Right lung (tissue), 5 donors: ENCODE measurements around the gene RAP1GAP2. TPM values are rescaled to one million over a fixed set of nuclear protein-coding genes. Genes with fewer than 3 reads are reported as not detected.
"Not testable (repeated sequence)": the region's sequence is repeated elsewhere in the genome, so short reads cannot be mapped to it uniquely, and the experiment has no call there.

ENCODE experiments used
- DNase-seq, 2 donors: peaks; one replicate each; pipeline ENCODE4 v3.0.0-alpha.2; 2013
- polyA plus RNA-seq, 5 donors: library from polyadenylated mRNA; unstranded; fragments of 120-200 nt; gene quantifications; one replicate each; pipeline versions ENCODE4 v1.2.1 to v1.2.3, GENCODE V29; 2013; ENCODE audit warnings: inconsistent platforms in 1 of 5, low replicate concordance in 1 of 5; ENCODE audit not compliant: insufficient read length in 5 of 5, insufficient read depth in 1 of 5

RAP1GAP2 gene
- polyA plus RNA-seq, 5 donors: 7.3 to 10.7 (median 8.7) TPM

DNA sequence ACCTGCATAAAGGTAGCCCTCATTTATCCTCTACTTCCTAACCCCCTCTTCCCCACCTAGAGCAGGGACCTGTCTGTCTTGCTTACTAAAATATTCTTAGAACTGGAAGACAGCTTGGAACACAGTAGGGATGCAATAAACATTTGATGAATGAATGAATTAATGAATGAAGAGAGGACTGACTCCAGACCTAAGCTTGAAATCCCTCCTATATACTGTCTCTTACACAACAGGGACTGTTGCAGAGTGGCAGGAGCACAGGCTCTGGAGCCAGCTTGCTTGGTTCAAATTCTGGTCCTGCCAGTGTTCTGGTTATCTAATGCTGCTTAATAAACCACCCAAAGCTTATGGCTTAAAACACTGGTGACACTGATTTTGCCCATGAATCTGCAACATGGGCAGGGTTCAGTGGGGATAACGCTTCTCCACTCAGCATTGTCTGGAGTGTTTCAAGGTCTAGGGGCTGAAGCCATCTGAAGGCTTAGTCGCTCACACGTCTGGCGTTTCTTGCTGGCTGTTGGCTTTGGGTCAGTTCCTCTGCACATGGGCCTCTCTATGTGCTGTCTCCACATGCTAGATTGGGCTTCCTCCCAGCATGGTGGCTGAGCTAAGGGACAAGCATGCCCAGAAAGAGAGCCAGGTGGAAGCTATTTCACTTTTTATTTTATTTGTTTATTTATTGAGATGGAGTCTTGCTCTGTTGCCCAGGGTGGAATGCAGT is 12.8 kb upstream of the RAP1GAP2 start:
- no peak for DNase-seq

DNA sequence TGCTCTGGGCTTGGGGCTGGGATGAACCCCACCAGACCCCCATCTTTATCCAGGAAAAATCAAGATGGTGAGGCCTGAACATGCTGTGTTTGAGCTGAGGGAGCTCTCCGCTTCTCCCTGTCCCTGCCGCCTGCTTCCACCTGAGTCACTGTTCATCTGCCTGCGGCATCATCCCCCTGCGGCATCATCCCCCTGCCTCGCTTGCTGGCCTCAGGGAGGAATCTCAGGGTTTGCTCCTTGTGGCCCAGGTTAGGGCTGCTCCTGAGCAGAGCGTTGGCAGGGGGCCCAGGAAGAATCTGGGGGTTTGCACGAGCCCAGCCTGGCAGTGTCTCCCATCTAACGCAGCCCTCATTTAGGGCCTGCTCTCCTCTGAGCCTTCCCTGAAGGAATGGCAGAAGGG is 11.4 kb upstream of the RAP1GAP2 start:
- no peak for DNase-seq

DNA sequence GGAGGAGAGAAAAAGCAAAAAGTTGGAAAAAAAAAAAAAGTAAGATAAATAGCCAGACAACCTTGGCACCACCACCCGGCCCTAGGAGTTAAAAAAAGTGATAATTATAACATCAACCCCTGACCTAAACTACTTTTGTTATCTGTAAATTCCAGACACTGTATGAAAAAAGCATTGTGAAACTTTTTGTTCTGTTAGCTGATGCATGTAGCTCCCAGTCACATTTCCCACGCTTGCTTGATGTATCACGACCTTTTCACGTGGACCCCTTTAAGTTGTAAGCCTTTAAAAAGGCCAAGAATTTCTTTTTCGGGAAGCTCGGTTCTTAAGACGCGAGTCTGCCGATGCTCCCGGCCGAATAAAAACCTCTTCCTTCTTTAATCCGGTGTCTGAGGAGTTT is 10.9 kb upstream of the RAP1GAP2 start:
- DNase-seq: not testable (repeated sequence)

DNA sequence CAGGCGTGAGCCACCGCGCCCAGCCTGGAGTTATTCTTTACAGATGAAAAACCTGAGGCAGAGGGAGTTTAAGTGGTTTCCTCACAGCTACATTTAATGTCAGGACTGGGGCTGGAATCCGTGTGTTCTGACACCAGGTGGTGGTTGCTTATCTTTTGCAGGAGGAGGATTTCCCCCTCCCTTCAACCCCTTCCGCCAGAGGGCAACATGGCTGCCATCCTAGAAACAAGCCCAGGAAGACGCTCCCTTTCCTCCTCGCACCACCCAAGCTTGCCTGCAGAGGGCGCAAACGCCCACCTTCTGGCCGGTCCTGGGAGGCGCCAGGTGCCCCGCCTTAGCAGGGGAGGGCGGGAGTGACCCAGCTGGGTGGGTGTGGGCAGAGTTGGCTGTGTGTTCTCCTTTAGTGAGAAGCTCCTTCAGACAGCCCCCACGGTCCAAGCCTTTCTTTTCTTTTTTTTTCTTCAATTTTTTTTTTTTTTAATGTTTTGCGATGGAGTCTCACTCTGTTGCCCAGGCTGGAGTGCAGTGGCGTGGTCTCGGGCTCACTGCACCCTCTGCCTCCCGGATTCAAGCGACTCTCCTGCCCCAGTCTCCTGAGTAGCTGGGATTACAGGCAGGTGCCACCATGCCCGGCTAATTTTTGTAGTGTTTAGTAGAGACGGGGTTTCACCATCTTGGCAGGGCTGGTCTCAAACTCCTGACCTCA is 9.9 kb upstream of the RAP1GAP2 start:
- DNase-seq: peak; percentile 47 to 66

DNA sequence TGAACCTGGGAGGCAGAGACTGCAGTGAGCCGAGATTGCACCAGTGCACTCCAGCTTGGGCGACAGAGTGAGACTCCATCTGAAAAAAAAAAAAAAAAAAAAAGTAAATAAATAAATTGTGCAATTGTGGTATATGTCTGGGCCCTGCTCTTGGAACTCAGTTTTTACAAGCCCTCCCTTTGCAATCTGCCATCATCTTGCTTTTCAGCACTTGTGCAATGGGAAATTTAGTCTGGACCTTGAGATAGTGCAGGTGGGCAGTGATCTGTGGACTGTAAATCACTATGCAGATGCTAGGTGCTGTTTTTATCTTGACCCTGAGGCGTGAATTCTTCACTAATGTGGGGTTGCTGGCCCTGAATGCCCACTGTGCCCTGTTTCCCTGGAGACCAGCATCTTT is 6.5 kb upstream of the RAP1GAP2 start:
- DNase-seq: no peak

DNA sequence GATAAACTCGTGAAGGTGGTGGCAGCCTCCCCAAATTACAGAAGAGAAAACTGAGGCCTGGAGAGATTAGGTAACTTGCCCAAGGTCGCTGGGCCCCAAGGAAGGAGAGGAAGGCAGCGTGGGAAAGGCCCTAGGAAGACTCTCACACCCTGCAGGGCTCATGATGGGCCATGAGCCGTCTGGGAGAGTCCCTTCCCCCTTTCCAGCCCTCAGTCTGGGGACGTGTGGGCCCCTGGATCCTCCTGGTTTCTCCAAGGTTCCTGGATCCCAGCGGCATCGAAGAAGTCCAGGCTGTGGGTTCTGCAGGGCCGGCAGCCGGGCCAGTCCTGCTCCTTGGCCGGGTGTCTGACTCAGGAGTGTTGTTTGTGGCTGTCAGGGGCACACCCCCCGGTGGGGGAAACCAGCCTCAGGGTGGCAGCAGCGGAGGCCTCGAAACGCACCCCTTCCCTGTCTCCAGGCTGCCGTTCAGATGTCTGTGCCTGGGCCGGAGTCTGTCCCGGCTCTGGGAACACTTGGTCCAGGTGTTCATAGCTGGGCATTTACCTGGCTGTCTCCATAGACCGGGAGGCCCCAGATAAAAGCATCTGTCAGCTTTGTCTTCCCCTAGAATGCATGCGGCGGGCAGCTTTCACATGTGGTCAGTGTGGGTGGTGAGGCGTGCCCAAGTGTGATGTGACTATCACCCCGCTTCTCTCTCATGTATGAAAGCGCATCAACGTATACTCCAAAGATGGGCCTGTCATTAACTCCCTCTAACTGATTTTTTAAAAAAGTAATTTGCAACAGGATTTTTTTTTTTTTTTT is 3.7 kb upstream of the RAP1GAP2 start:
- DNase-seq: no peak

DNA sequence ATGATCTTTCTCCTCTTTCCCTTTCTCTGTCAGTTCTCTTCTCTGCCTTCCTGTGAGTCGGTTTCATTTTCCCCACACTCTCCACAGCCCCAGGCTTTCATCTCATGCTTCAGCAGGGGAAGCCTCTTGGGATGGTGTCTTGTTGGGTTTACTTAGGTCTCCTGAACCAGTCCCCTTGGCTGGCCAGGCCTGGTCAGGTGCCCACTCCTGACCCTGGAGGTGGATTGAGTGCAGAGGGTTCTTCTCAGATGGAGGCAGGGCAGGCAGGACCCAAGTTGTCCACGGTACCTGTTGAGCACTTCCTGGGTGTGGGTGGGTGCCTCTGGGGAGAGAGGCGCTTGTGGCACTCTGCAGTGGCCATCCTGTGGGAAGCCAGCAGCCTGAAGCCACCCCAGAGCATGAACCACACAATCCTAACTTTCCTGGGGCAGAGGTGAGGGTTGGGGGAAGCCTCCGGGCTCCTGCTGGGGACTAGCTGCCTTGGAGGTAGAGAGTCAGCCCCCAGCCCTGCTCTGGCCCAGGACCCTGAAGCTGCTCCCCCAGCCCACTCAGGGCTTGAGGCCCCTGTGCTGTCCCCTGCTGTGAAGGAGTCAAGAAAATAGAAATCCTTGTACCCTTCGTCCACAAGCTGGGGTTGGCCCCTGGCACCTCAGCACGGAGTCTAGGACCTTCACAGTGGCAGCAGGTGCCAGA is 2.0 kb upstream of the RAP1GAP2 start:
- DNase-seq: no peak

DNA sequence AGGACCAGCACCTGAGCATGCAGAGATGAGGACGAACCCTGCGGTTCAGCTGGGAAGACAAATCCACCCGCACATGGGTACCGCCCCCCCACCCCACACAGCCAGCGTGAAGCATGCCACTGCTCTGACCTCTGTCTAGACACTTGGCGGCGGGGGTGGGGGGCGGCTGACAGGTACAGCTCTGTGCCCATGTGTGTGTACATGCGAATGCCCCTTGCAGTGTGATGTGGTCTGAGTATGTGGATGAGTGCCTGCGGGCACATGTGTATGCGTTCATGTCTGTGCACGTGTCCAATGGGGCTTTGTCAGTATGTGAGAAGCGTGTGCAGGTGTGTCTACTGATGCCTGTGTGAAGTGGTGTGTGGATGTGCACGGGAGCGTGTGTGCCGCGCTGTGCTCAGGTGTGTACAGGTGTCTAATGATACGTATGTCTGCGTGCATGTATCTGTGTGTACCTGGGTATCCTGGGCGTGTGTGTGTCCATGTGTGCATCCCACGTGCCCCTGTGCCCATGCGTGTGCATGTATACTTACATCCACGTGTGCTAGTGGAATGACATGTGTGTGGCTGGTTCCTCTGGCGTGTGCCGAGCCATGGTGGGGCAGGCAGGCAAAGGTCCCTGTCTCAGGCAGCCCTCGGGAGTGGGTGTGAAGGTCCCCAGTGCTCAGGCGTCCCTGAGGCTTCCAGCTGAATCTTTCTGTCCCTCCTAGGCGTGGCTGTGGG is 636 bp upstream of the RAP1GAP2 start:
- DNase-seq: no peak

DNA sequence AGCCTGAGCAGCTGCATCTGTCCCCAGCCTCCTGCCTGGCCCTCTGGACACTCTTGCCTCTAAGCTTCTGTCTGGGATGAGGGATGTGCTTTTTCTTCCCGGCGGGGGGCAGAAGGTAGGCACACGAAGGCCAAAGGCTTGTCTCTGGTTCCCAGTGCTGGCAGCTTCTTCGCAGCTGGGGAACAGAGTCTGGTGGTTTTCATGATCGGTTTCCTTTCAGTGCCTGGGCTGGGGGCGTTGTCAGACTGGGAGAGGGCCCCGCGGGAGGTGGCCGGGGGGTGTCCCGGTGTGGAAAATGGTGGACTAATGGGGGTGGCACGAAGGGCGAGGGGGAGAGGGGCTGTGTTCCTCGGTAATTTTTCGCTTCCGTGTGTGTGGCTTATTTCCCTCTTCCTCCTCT is 988 bp downstream of the RAP1GAP2 start:
- no peak for DNase-seq

DNA sequence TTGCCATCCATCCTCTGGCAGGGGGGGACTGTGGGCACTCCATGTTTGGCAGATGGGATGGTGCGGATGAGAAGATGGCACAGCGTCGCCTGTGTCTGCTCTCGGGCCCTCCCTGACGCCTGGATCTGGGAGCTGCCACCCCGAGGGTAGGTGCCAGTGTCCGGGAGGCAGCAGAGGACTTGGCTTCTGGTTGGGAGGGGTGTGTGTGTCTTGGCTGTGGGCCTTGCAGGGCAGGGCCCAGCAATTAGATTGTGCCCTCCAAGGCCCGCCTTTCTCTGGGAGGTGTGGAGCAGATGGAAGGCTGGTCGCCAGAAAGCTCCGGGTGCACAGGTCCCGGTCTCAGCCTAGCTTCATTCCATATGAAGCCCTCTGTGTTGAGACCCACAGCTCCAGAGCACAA is 1.4 kb downstream of the RAP1GAP2 start:
- DNase-seq: no peak

DNA sequence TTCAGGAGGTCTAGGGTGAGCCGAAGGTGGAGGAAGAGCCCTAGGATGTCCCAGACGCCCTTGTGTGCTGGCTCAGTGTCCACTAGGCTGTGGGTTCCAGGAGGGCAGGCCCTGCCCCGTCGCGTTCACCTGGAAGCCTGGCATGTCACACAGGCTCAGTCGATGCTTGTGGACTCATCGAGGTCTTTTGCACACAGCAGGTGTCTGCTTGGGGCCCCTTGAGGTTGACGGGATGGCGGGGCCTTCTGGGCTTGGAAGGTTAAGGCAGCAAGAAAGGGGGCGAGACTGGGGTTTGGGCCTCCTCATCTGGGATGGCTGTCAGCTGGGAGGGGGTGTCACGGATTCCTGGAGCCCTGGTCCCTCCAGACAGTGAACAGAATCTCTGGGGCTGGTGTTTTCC is 1.9 kb downstream of the RAP1GAP2 start:
- DNase-seq: no peak

DNA sequence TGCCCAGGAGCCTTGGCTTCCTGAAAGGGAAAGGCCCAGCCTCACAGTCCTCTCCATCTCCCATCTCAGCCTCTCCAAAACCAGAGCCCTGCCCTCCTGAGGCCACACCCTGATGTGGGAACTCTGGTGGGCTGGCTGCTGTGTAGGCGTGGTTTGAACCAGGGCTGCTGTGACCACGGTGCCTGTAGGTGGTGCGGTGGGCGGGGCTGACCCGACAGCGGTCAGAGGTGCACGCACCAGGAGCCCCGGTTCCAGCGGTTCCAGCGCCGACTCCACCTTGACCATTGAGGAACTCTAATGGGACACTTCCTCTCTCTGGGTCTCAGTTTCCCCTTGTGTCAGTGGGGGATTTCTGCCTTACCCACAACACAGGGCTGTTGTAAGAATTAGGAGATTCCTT is 2.4 kb downstream of the RAP1GAP2 start:
- no peak for DNase-seq

DNA sequence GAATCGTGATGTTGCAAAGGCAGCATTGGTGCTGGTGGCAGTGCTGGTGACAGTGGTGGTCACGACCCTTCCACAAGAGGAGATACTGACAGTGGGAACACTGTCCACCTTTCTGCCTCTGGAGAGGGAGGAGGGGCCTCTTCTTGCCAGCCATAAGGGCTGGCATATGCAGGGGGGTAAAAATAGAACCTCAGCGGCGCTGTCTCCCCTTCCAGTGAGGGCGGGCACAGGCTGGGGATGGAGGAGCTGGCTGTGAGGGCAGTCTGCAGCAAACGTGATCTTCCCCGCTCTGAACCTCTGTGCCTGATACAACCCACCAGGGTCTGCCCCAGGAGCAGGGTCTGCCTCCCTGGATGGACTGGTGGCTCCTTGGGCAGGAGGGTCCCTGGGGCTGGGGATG is 3.4 kb downstream of the RAP1GAP2 start:
- DNase-seq: no peak

DNA sequence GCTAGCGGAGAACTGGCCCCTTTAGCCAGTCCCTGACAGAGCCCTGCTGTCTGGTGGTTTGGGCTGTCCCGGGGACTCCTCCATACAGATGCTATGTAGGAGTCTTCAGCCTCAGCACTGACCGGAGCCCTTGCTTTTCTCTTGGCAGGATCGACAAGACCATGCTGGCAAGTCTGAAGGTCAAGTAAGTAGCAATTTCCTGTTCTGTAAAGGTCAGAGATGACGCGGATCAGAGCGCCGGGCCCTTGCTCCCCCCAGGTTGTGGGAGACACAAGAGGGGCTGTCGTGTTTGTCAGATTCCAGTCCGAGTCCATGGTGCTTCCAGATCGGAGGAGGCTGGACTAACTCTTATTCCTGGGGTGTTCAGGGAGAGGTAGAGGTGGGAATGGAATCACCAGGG is 4.1 kb downstream of the RAP1GAP2 start:
- DNase-seq: no peak

DNA sequence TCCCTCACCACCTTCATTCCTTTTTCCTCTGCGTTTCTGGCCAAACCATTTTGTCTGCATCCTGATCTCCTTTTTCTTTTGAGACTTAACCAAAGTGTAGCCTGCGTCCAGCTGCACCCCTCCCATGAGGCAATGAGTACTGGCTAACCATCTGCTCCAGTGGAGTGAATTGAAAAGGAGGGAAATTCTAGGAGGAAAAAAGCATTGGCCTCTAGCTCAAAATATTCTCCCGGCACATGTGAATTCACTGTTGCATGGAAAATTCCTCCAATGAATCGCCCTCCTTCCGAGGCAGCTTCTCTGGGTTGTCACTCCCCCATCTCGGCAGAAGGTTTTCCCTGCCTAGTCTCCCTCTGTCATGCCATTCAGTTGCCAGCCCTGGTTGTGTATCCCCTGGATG is 5.6 kb downstream of the RAP1GAP2 start:
- no peak for DNase-seq

DNA sequence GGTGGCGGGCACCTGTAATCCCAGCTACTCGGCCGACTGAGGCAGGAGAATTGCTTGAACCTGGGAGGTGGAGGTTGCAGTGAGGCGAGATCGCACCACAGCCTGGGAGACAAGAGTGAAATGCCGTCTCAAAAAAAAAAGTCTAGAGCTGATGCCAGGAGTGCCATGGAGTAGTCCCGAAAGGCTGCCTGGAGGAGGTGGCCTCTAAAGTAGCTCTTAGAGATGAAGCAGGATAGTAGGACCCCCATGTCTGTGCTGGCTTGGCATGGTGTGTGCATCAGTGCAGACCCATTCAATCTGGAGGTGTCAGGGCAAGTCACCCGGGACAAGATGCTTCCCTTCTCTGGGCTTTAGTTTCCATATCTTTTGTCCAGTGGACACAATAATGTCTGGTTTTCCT is 6.3 kb downstream of the RAP1GAP2 start:
- no peak for DNase-seq

DNA sequence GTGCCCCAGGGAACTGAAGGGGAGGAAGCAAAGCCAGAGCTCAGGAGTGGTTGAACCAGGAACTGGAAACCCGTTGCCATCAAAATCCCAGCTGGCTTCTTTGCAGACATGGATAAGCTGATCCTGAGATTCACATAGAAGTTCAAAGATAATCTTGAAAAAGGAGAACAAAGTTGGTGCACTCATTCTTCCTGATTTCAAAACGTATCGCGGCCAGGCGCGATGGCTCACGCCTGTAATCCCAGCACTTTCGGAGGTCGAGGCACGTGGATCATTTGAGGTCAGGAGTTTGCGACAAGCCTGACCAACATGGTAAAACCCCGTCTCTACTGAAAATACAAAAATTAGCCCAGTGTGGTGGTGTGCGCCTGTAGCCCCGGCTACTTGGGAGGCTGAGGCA is 7.1 kb downstream of the RAP1GAP2 start:
- DNase-seq: no peak

DNA sequence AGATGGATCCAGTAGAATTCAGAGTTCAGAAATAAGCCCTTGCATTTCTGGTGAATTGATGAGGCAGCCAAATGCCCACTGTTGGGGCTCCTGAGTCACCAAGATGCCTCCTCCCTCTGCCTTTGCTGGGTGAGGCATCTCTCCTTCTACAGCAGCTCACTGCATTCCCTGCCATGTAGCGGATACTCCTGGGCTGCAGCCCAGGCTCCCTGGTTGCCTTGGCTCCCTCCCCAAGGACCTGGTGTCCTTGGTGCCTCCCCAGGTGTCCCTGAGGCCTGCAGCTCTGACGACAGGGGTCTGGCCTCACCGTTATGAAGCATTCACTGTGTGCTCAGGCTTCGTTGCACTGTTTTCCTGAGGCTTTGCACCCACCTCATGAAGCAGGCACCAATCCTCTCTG is 7.7 kb downstream of the RAP1GAP2 start:
- no peak for DNase-seq

DNA sequence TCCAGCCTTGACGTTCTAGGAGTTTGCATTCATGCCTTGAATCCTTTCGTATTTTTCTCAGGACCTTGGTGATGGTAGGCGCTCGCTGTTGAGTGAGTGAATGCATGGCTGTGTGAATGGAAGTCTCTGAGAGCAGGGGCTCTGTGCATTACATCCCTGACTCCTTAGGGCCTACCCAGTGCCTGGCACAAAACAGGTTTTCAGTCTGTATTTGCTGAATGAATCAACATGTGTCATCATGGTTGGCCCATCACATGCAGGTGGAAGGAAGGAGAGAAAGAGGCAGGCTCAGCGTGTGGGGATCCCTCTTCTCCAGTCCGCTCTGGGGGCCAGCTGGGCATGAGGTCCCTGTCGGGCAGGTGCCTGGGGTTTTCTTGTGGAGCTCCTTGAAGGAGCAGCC is 8.7 kb downstream of the RAP1GAP2 start:
- DNase-seq: no peak

DNA sequence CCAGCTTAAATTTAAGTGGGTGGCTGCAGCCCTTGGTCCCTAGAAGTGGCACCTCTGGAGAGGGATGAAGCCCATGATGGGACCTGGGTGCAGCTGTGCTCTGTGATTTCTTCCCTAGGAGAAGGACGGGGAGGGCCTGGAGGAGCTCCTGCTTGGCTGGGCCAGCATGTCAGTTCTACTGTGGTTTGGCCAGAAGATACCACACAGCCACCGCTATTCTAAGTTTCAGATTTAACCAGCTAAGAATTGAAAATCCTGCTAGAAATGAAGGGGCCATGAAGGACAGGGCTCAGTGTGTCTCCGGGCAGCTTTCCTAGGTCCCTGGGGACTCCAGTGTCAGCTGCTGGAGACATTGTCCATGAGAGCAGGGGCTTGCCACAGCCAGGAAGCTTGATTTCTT is 9.7 kb downstream of the RAP1GAP2 start:
- DNase-seq: no peak
